SW480 (cell line): ENCODE results near the gene CRB2.

ENCODE experiments used
- DNase-seq: peaks from one replicate; pipeline ENCODE4 v3.0.0-alpha.2; 2016; ENCODE audit warnings: low spot score

CRB2 gene

GRCh38 chr9:123364241-123364824, 8.3 kb downstream of the CRB2 start:
- DNase-seq: no peak

GRCh38 chr9:123365287-123365880, 9.4 kb downstream of the CRB2 start:
- DNase-seq: no peak

- DNase-seq: no peak
Measured at GRCh38 chr9:123365881-123366528, 10.0 kb downstream of the CRB2 start.

- DNase-seq: peak; percentile 49
Measured at GRCh38 chr9:123368023-123368422, 12.0 kb downstream of the CRB2 start.

- no peak for DNase-seq
Measured at GRCh38 chr9:123368536-123369153, 12.6 kb downstream of the CRB2 start.

GRCh38 chr9:123369296-123369695, 13.3 kb downstream of the CRB2 start:
- DNase-seq: no peak

- no peak for DNase-seq
Measured at GRCh38 chr9:123370108-123370507, 14.1 kb downstream of the CRB2 start.

GRCh38 chr9:123370526-123371227, 14.7 kb downstream of the CRB2 start:
- DNase-seq: no peak

- no peak for DNase-seq
Measured at GRCh38 chr9:123371228-123371584, 15.2 kb downstream of the CRB2 start.

- DNase-seq: no peak
Measured at GRCh38 chr9:123371805-123372590, 16.0 kb downstream of the CRB2 start.

- no peak for DNase-seq
Measured at GRCh38 chr9:123372766-123373446, 16.9 kb downstream of the CRB2 start.

- DNase-seq: no peak
Measured at GRCh38 chr9:123373447-123373923, 17.5 kb downstream of the CRB2 start.

- DNase-seq: peak; percentile 53
Measured at GRCh38 chr9:123373946-123374345, 17.9 kb downstream of the CRB2 start.

GRCh38 chr9:123375469-123376132, 19.6 kb downstream of the CRB2 start:
- peak; percentile 93 for DNase-seq

- DNase-seq: peak; percentile 33
Measured at GRCh38 chr9:123376218-123377071, 20.4 kb downstream of the CRB2 start.

- DNase-seq: peak; percentile 63
Measured at GRCh38 chr9:123377211-123377971, 21.4 kb downstream of the CRB2 start.

GRCh38 chr9:123378025-123378424, 22.0 kb downstream of the CRB2 start:
- DNase-seq: no peak

- no peak for DNase-seq
Measured at GRCh38 chr9:123378956-123379660, 23.1 kb downstream of the CRB2 start.
